NOMO-1 treated with DMSO at 0.1 percent for 48 hours (cell line): ENCODE data around the gene MEMO1.

Experiments
- DNase-seq: peaks from one replicate; lab custom pipeline; 2025; ENCODE audit not compliant: unreplicated experiment; lab: John Stamatoyannopoulos, UW

MEMO1 gene

GRCh38 chr2:31835450-31835849 is 175.4 kb downstream of the MEMO1 start:
- DNase-seq: no peak

- no peak for DNase-seq
Measured at GRCh38 chr2:31832363-31832762, 178.4 kb downstream of the MEMO1 start.

GRCh38 chr2:31831585-31831984 is 179.2 kb downstream of the MEMO1 start:
- no peak for DNase-seq

GRCh38 chr2:31828891-31829290 is 181.9 kb downstream of the MEMO1 start:
- no peak for DNase-seq

GRCh38 chr2:31823558-31823957 is 187.2 kb downstream of the MEMO1 start:
- no peak for DNase-seq

- DNase-seq: no peak
Measured at GRCh38 chr2:31822587-31822986, 188.2 kb downstream of the MEMO1 start.
